Type B pancreatic cell (in vitro differentiated cells): ENCODE results near the gene FRMD4A. TPM values are rescaled to one million over a fixed set of nuclear protein-coding genes. Genes with fewer than 3 reads are reported as not detected.
A peak's percentile ranks its signal among the peaks of the same experiment; 100 is the strongest.

Experiments
- DNase-seq: peaks from one replicate; pipeline ENCODE4 v3.0.0; 2021; ENCODE audit warnings: mixed read lengths; ENCODE audit not compliant: unreplicated experiment; ENCODE audit errors: extremely low spot score
- H3K27ac Mint-ChIP-seq: 2 replicates; pipeline ENCODE4 v1.8.0; 2021; ENCODE audit warnings: mild to moderate bottlenecking, mixed read lengths
- H3K27me3 Mint-ChIP-seq: 2 replicates; pipeline ENCODE4 v1.8.0; 2021; ENCODE audit warnings: mixed read lengths
- H3K36me3 Mint-ChIP-seq: 2 replicates; pipeline ENCODE4 v1.8.0; 2021; ENCODE audit warnings: mixed read lengths
- H3K4me1 Mint-ChIP-seq: one replicate; pipeline ENCODE4 v1.8.0; 2021; ENCODE audit warnings: mixed read lengths; ENCODE audit not compliant: unreplicated experiment
- H3K4me3 Mint-ChIP-seq: 2 replicates; pipeline ENCODE4 v1.8.0; 2021; ENCODE audit warnings: mild to moderate bottlenecking, mixed read lengths
- H3K9me3 Mint-ChIP-seq: 2 replicates; pipeline ENCODE4 v1.8.0; 2021; ENCODE audit warnings: mixed read lengths
- total RNA-seq: library from RNA; stranded (reverse); gene quantifications from 2 replicates; pipeline ENCODE4 v1.2.1, GENCODE V29; 2021; ENCODE audit warnings: low replicate concordance
- TF ChIP-seq, protein P1 (sequence below): fragments of 200-600 bp; sonication (generic); conservative IDR thresholded peaks from 2 replicates; pipeline ENCODE4 v1.5.0; 2021; ENCODE audit warnings: antibody characterized with exemption, mild to moderate bottlenecking

Gene FRMD4A
- total RNA-seq, 1 donor from 2014 or later = 88.9 TPM

DNA sequence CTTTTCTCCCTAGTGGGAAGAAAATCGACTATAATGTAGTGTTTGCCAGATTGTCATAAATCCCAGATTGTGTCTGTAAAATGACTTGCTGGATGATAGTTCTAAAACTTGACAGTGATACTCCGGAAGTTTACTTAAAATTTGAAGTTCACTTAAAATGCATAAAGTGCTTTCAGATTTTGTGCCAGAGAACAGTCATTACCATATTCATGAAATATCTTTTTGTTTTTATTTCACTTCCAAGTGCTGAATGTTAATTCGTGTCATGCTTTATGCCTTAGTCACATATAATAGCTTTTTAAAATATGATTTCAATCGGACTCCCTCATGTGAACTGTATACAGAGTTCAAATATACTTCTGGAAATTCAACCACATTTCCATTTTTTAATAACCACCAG is 713.6 kb downstream of the FRMD4A start:
- peaks cover 33% of the 10 kb centered on the region for H3K36me3 Mint-ChIP-seq
- H3K4me3 Mint-ChIP-seq = no peak overlapping the region

GRCh38 chr10:13615650-13616300 is 714.9 kb downstream of the FRMD4A start:
- Mint-ChIP-seq H3K9me3 (no peaks in the 10 kb centered on the region), H3K4me3 (peak overlapping the region; percentile 66), H3K27me3 (no peaks in the 10 kb centered on the region), H3K27ac (peak overlapping the region; percentile 96), H3K36me3 (peaks cover 37% of the 10 kb centered on the region), H3K4me1 (peaks cover 30% of the 10 kb centered on the region)
- TF ChIP-seq, protein P1, sequence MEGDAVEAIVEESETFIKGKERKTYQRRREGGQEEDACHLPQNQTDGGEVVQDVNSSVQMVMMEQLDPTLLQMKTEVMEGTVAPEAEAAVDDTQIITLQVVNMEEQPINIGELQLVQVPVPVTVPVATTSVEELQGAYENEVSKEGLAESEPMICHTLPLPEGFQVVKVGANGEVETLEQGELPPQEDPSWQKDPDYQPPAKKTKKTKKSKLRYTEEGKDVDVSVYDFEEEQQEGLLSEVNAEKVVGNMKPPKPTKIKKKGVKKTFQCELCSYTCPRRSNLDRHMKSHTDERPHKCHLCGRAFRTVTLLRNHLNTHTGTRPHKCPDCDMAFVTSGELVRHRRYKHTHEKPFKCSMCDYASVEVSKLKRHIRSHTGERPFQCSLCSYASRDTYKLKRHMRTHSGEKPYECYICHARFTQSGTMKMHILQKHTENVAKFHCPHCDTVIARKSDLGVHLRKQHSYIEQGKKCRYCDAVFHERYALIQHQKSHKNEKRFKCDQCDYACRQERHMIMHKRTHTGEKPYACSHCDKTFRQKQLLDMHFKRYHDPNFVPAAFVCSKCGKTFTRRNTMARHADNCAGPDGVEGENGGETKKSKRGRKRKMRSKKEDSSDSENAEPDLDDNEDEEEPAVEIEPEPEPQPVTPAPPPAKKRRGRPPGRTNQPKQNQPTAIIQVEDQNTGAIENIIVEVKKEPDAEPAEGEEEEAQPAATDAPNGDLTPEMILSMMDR = no peak
- no peak for DNase-seq

More for the DNA sequence above, 713.6 kb downstream of the FRMD4A start:
- Mint-ChIP-seq H3K27me3 (no peaks in the 10 kb centered on the region), H3K4me1 (peaks cover 30% of the 10 kb centered on the region), H3K9me3 (no peaks in the 10 kb centered on the region), H3K27ac (no peak overlapping the region)
- DNase-seq = no peak
- TF ChIP-seq, protein P1 = no peak

DNA sequence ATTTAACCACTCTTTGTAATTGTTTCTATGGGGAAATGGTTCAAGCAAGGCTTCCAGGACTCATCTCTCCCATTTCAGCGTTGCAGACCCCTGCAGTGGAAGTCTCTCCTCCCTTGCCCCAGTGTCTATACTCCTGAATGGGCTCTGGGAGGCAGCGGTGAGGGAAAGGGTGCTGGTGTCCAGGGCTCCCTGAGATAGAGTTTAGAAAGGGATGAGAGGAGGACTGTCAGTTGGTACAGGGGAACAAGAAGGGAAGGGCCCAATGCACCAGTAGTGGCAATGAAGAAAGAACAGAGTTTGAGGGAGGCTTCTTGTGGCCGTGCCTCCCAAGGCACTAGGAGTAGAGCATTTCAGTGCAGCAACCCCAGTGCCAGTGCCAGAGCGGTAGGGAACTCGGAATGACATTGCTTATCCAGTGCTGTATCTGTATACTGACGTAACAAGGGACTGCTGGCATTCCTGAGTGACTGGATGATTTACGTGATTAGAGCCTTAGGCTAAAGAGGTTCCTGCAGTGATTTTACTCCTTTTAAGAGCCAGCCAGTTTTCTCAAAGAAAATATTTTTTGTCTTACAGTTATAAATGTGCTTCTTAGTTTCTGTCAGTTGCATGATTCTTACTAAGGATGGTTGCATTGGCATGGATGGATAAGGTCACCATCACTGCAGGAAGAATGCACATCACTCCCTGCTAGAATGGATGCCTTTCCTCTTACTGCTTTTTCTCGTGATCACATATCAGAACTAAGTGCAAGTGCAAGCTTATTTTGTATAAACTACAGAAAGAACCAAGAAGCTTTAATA is 716.0 kb downstream of the FRMD4A start:
- TF ChIP-seq, protein P1 = no peak
- peak overlapping the region; percentile 96 for H3K27ac Mint-ChIP-seq
- no peaks in the 10 kb centered on the region for H3K27me3 Mint-ChIP-seq
- H3K4me1 Mint-ChIP-seq = peaks cover 30% of the 10 kb centered on the region
- H3K36me3 Mint-ChIP-seq = peaks cover 34% of the 10 kb centered on the region
- no peaks in the 10 kb centered on the region for H3K9me3 Mint-ChIP-seq
- DNase-seq = no peak
- H3K4me3 Mint-ChIP-seq = peak overlapping the region; percentile 69

- DNase-seq = no peak
- Mint-ChIP-seq H3K4me3 (no peak overlapping the region), H3K36me3 (peaks cover 26% of the 10 kb centered on the region), H3K9me3 (no peaks in the 10 kb centered on the region), H3K27ac (no peak overlapping the region), H3K4me1 (peaks cover 33% of the 10 kb centered on the region), H3K27me3 (no peaks in the 10 kb centered on the region)
- TF ChIP-seq, protein P1 = peak; percentile 72
Observed at GRCh38 chr10:13613519-13613918, 717.2 kb downstream of the FRMD4A start.

DNA sequence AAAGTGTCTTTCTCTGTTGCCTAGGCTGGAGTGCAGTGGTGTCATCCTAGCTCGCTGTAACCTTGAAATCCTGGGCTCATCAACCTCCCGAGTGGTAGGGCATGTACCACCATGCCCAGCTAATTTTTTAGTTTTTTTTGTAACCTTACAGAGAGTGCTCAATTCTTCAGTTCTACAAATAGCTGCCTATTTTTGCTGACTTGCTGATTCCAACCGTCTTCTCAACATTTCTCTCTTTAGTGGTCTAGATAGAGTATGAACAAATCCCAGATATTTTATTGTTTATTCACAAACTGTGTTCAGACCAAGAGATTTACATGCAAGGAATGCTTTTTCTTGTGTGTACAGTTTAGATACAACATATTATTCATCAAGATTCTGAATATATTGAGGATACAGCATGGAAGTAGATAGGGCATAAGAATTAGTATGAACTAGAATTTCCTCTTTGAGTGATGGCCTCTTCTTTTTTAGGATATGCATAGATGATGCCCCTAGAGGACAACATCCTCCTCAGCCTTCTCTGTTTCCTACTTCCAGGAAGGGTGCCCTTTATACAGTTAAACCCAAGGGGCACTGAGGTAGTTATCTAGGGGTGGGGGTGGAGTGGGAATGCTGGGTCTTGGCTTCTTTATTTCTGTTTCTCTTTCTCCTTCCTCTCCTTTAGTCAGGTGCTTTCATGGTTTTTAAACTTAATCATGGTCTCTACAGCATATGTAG is 717.9 kb downstream of the FRMD4A start:
- DNase-seq = no peak
- TF ChIP-seq, protein P1 = no peak
- Mint-ChIP-seq H3K27me3 (no peaks in the 10 kb centered on the region), H3K27ac (no peak overlapping the region), H3K9me3 (no peaks in the 10 kb centered on the region), H3K4me1 (peaks cover 36% of the 10 kb centered on the region), H3K36me3 (peaks cover 21% of the 10 kb centered on the region), H3K4me3 (no peak overlapping the region)
